Stimulated activated CD4-positive, alpha-beta T cell treated with anti-CD3 and anti-CD28 coated beads, Interleukin-1b, Interleukin-23, amount 100 ng/mL, for 1 hour (primary cell): ENCODE results near the gene TMEM151B.
A peak's percentile ranks its signal among the peaks of the same experiment; 100 is the strongest.

Experiments
- DNase-seq, 2 donors: peaks; one replicate each; pipeline ENCODE4 v3.0.0-alpha.2; 2020; ENCODE audit warnings: low read depth in 2 of 2

TMEM151B gene

GRCh38 chr6:44232676-44233566, 37.3 kb upstream of the TMEM151B start:
- DNase-seq = no peak

GRCh38 chr6:44233567-44234100, 36.6 kb upstream of the TMEM151B start:
- no peak for DNase-seq

GRCh38 chr6:44234101-44235025, 35.9 kb upstream of the TMEM151B start:
- DNase-seq = no peak

- no peak for DNase-seq
Observed at GRCh38 chr6:44235269-44235668, 35.0 kb upstream of the TMEM151B start.

GRCh38 chr6:44235891-44236516, 34.2 kb upstream of the TMEM151B start:
- no peak for DNase-seq

- no peak for DNase-seq
Observed at GRCh38 chr6:44237021-44237812, 33.0 kb upstream of the TMEM151B start.

- DNase-seq = peak in 1 of 2 donors; percentile 53
Observed at GRCh38 chr6:44237813-44238433, 32.3 kb upstream of the TMEM151B start.

GRCh38 chr6:44238687-44239350, 31.4 kb upstream of the TMEM151B start:
- no peak for DNase-seq

GRCh38 chr6:44243345-44243744, 26.9 kb upstream of the TMEM151B start:
- DNase-seq = no peak

- no peak for DNase-seq
Observed at GRCh38 chr6:44245391-44245911, 24.8 kb upstream of the TMEM151B start.

- peak; percentile 56 to 83 for DNase-seq
Observed at GRCh38 chr6:44245912-44246662, 24.2 kb upstream of the TMEM151B start.

GRCh38 chr6:44246663-44247337, 23.4 kb upstream of the TMEM151B start, which contains the start of gene HSP90AB1:
TSS of gene HSP90AB1 (plus strand) at chr6:44247101. CDS start at chr6:44248630, 1,529 bp downstream.
- DNase-seq = peak; percentile 87 to 96

GRCh38 chr6:44247338-44248302, 22.6 kb upstream of the TMEM151B start:
- DNase-seq = peak; percentile 79 to 80

GRCh38 chr6:44248579-44248978, 21.7 kb upstream of the TMEM151B start:
- no peak for DNase-seq

- no peak for DNase-seq
Observed at GRCh38 chr6:44249082-44249748, 21.0 kb upstream of the TMEM151B start.

GRCh38 chr6:44250067-44250717, 20.1 kb upstream of the TMEM151B start:
- no peak for DNase-seq
